HS-27A (cell line): ENCODE data around the gene ZNF214.
"Not testable (repeated sequence)": the region's sequence is repeated elsewhere in the genome, so short reads cannot be mapped to it uniquely, and the experiment has no call there.

Experiments used
- DNase-seq: peaks from one replicate; pipeline ENCODE4 v3.0.0-alpha.2; 2012; ENCODE audit warnings: low read depth, missing footprints

ZNF214 gene

DNA sequence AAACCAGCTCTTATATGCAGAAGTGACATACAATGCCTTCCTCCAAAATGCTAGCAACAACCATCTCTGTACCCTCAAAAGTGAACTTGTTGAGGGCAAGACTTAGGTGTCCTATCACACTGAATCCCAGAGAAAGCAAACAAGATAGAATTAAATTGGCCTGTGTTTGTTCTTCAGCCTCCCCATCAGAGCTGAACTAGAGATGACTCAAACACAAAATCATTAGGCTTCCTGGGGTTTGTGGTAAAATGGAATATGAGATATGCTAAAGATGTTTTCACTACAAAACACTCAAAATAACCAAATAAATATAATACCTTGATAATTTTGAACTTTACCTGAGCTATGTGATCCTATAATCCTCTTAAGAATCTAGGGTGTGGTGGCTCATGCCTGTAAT, 31.6 kb downstream of the ZNF214 start:
- DNase-seq, result no peak

DNA sequence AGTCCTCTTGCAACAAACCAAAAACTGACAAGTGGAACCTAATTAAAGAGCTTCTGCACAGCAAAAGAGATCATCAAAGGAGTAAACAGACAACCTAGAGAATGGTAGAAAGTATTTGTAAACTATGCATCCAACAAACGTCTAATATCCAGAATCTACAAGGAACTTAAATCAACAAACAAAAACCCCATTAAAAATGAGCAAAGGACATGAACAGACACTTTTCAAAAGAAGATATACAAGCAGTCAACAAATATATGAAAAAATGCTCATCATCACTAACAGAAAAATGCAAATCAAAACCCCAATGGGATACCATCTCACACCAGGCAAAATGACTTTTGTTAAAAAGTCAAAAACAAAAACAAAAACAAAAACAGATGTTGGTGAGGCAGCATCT, 33.7 kb downstream of the ZNF214 start:
- DNase-seq, result no peak

DNA sequence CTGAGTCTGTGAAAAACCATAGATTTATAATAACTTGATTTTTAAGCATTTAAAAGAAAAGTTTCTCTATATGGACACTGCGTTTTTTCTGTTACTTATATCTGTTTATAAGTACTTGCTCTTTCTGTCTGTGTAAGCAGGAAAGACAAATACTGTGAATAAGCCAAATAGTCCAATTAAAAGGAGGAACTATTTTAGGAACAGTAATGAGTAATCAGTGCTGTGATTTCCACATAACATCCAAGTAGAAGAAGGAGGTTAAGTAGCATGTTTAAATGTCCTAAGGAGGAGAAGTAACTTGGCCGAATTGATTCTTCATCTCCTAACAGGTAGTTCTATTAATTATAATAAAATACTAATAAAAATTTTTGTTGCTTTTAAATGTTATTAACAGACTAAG, 40.8 kb downstream of the ZNF214 start:
- DNase-seq, result no peak

DNA sequence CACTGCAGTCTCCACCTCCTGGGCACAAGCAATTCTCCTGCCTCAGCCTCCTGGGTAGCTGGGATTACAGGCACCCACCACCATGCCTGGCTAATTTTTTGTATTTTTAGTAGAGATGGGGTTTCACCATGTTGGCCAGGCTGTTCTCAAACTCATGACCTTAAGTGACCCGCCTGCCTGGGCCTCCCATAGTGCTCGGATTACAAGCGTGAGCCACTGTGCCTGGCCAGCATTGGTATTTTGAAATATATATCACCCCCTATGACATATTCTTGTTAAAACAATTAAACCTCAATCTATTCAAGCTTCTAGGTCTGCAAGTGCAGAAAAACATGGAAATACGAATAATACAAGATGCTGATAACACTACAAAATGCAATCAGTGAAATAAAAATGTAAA, 50.3 kb downstream of the ZNF214 start:
- not testable (repeated sequence) for DNase-seq

DNA sequence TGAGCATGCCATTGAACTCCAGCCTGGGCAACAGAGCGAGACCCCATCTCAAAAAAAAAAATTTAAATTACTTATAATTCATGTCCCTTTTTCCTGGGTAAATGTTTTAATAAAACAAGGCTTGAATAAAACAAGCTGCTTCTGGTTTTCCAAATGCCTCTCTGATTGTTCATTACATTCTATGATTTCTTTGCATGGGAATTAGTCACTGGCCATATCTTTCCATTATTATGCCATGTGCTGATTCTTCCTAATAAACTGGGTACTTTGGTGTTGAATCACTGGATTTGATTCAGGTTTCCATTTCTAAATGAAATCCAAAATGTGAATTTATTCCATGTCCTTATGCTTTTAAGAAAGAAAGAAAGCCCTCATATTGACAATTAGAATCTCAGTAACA, 51.3 kb downstream of the ZNF214 start:
- DNase-seq, result no peak

DNA sequence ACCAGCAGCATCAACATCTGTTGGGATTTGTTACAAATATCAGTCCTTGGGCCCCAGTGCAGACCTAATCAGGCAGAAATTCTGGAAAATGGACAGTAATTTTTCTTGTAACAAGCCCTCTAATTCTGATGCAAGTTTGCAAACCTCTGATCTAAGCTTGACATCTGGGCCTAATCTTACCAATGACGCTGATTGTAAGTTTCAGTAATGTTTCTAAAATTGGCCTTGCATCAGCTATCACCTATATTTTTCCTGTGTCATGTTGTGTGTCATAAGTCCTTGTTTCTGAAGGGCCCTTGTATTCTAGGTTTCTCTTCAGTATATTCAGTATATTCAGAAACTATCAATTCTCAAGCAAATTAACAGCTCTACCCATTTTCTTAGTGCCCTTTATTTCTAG, 57.5 kb downstream of the ZNF214 start:
- DNase-seq, result no peak

DNA sequence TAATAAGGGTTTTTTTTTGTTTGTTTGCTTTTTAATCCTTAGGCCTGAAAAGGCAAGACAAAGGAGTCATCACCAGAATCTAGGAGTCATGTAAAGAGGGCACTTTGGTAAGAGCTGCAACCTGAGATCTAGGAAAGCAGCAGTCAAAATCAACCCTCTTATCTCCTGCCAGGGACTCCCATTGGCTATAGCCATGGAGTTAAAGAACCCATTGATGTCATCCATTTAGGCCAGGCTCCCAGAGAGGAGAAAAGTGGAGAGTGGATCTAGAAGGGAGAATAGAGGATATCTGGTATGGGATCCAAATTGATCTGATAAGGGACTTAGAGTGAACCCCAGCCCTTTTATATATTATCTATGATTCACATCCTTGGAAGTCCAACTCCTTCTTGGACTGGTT, 58.0 kb downstream of the ZNF214 start:
- no peak for DNase-seq

DNA sequence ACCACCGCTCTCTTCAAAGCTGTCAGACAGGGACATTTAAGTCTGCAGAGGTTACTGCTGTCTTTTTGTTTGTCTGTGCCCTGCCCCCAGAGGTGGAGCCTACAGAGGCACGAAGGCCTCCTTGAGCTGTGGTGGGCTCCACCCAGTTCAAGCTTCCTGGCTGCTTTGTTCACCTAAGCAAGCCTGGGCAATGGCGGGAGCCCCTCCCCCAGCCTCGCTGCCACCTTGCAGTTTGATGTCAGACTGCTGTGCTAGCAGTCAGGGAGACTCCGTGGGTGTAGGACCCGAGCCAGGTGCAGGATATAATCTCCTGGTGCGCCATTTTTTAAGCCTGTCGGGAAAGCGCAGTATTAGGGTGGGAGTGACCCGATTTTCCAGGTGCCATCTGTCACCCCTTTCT, 65.9 kb downstream of the ZNF214 start:
- DNase-seq, result not testable (repeated sequence)
